A673 (cell line): ENCODE data around the gene SCN10A. TPM values are rescaled to one million over a fixed set of nuclear protein-coding genes. Genes with fewer than 3 reads are reported as not detected.

Experiments used
- BruUV-seq: library from RNA; stranded (reverse); fragments of 400-500 nt; replicated peaks from 2 replicates; lab custom pipeline; 2021; lab: Mats Ljungman, UMichigan
- CTCF ChIA-PET: fragments of 300-600 bp; sonication (Branson Sonifier 250); formaldehyde crosslinking; loops from one replicate; lab custom pipeline; 2022; ENCODE audit warnings: antibody characterized with exemption; lab: Charles Lee
- POLR2A ChIA-PET: fragments of 300-600 bp; sonication (Branson Sonifier 250); formaldehyde crosslinking; loops from one replicate; lab custom pipeline; 2022; ENCODE audit warnings: antibody characterized with exemption; ENCODE audit not compliant: low non-redundant PET; lab: Charles Lee
- DNase-seq: peaks from one replicate; pipeline ENCODE4 v3.0.0-alpha.2; 2015; ENCODE audit warnings: low spot score
- H3K27ac ChIP-seq: fragments of 200-600 bp; sonication (generic); 2 replicates; pipeline ENCODE4 v1.5.1; 2016; ENCODE audit warnings: mixed run types, low read depth, mild to moderate bottlenecking, mixed read lengths, antibody characterized with exemption, low read length; ENCODE audit not compliant: poor library complexity, severe bottlenecking
- H3K27me3 ChIP-seq: fragments of 200-600 bp; sonication (generic); replicated peaks from 2 replicates; pipeline ENCODE4 v1.6.1; 2017; ENCODE audit warnings: mixed run types, low read depth, mild to moderate bottlenecking, mixed read lengths, antibody characterized with exemption, low read length; ENCODE audit not compliant: insufficient read depth, poor library complexity
- H3K36me3 ChIP-seq: fragments of 200-600 bp; sonication (generic); 2 replicates; pipeline ENCODE4 v1.6.1; 2016; ENCODE audit warnings: mixed run types, mild to moderate bottlenecking, mixed read lengths, antibody characterized with exemption, low read length; ENCODE audit not compliant: insufficient read depth, poor library complexity, severe bottlenecking
- H3K4me1 ChIP-seq: fragments of 200-600 bp; sonication (generic); 2 replicates; pipeline ENCODE4 v1.6.1; 2017; ENCODE audit warnings: mixed run types, mild to moderate bottlenecking, mixed read lengths, antibody characterized with exemption, low read length; ENCODE audit not compliant: insufficient read depth, poor library complexity, severe bottlenecking
- H3K4me3 ChIP-seq: fragments of 200-600 bp; sonication (generic); 2 replicates; pipeline ENCODE4 v1.5.1; 2016; ENCODE audit warnings: low read depth, mixed run types, mild to moderate bottlenecking, mixed read lengths, low read length; ENCODE audit not compliant: poor library complexity, severe bottlenecking
- H3K9me3 ChIP-seq: fragments of 200-600 bp; sonication (generic); 2 replicates; pipeline ENCODE4 v1.6.1; 2016; ENCODE audit warnings: mixed run types, low read depth, mild to moderate bottlenecking, mixed read lengths, antibody characterized with exemption, low read length; ENCODE audit not compliant: poor library complexity, severe bottlenecking
- CTCF ChIP-seq: fragments of 300-800, 200-600 bp; sonication (generic); conservative IDR thresholded peaks from 2 replicates; pipeline ENCODE4 v1.5.1; 2017; ENCODE audit warnings: low read depth, mild to moderate bottlenecking, antibody characterized with exemption, low read length, moderate library complexity, mixed read lengths
- EZH2 ChIP-seq: fragments of 200-600 bp; sonication (generic); IDR thresholded peaks from 2 replicates; pipeline ENCODE4 v1.6.1; 2017; ENCODE audit warnings: borderline replicate concordance, low read depth, mild to moderate bottlenecking, mixed read lengths, antibody characterized with exemption, low read length; ENCODE audit not compliant: poor library complexity, severe bottlenecking
- intact Hi-C: fragments of 100-400 bp; cut with micrococcal nuclease; formaldehyde crosslinking; loops from one replicate; pipeline ENCODE4 v1.10.0; 2022; ENCODE audit not compliant: unreplicated experiment
- total RNA-seq: library from RNA; stranded (reverse); gene quantifications from 2 replicates; pipeline ENCODE4 v1.2.3, GENCODE V29; 2021

The SCN10A gene
- total RNA-seq, 1 experiment from 2014 or later = not detected

- Histone ChIP-seq H3K27ac (no peak overlapping the region), H3K9me3 (no peaks in the 10 kb centered on the region), H3K4me1 (no peaks in the 10 kb centered on the region), H3K27me3 (peaks cover 14% of the 10 kb centered on the region), H3K36me3 (no peaks in the 10 kb centered on the region), H3K4me3 (no peak overlapping the region)
- intact Hi-C loops = no loop called here
- CTCF ChIA-PET = no interaction called here
- TF ChIP-seq EZH2 (no peak), CTCF (no peak)
- POLR2A ChIA-PET = no interaction called here
- DNase-seq = no peak
- BruUV-seq = no TSS peak
Measured at GRCh38 chr3:38740537-38740936, 75.5 kb downstream of the SCN10A start.

- Histone ChIP-seq H3K27ac (no peak overlapping the region), H3K27me3 (peaks cover 14% of the 10 kb centered on the region), H3K4me3 (no peak overlapping the region), H3K36me3 (no peaks in the 10 kb centered on the region), H3K4me1 (no peaks in the 10 kb centered on the region), H3K9me3 (no peaks in the 10 kb centered on the region)
- no peak for DNase-seq
- no TSS peak for BruUV-seq
- POLR2A ChIA-PET = no interaction called here
- TF ChIP-seq CTCF (no peak), EZH2 (no peak)
- CTCF ChIA-PET = no interaction called here
- intact Hi-C loops = loop anchor here (10.0 kb wide), 2 partner anchors 95 to 265 kb away; no protein-coding TSS in a partner anchor
Measured at GRCh38 chr3:38739931-38740330, 76.1 kb downstream of the SCN10A start.

- Histone ChIP-seq H3K36me3 (no peaks in the 10 kb centered on the region), H3K4me3 (no peak overlapping the region), H3K27me3 (peaks cover 14% of the 10 kb centered on the region), H3K9me3 (no peaks in the 10 kb centered on the region), H3K27ac (no peak overlapping the region), H3K4me1 (no peaks in the 10 kb centered on the region)
- CTCF ChIA-PET = no interaction called here
- intact Hi-C loops = loop anchor here (10.0 kb wide), 2 partner anchors 95 to 265 kb away; no protein-coding TSS in a partner anchor
- no TSS peak for BruUV-seq
- TF ChIP-seq CTCF (no peak), EZH2 (no peak)
- POLR2A ChIA-PET = no interaction called here
- DNase-seq = no peak
Measured at GRCh38 chr3:38739396-38739689, 76.7 kb downstream of the SCN10A start.
